Measurements from ENCODE around the gene C16orf86. TPM values are rescaled to one million over a fixed set of nuclear protein-coding genes. Genes with fewer than 3 reads are reported as not detected.

C16orf86 gene
- total RNA-seq, 1 experiment from 2014 or later = not detected

GRCh38 chr16:67713647-67714273 lies 47.1 kb downstream of the C16orf86 start:
- in situ Hi-C loops (cut with HindIII; ENCODE audit: low sequenced_read_pairs) = no loop called here
- DNase-seq (ENCODE audit: low spot score) = no peak

GRCh38 chr16:67714522-67714921 lies 47.9 kb downstream of the C16orf86 start:
- DNase-seq (ENCODE audit: low spot score) = no peak
- in situ Hi-C loops (cut with HindIII; ENCODE audit: low sequenced_read_pairs) = no loop called here

GRCh38 chr16:67716097-67716496 lies 49.5 kb downstream of the C16orf86 start:
- in situ Hi-C loops (cut with HindIII; ENCODE audit: low sequenced_read_pairs) = loop anchor here (5.0 kb wide), 2 partner anchors 34 to 106 kb away; no protein-coding TSS in a partner anchor
- DNase-seq (ENCODE audit: low spot score) = no peak

Other genes with a start within 250 kb of the C16orf86 start
- not detected in 2 replicates for gene HSD11B2, start 235.7 kb upstream of the C16orf86 start, total RNA-seq (2014; rRNA removed; shearing (Covaris generic))
- 91.8 and 119 TPM in 2 replicates for gene ATP6V0D1, start 185.7 kb upstream of the C16orf86 start, total RNA-seq (2014; rRNA removed; shearing (Covaris generic))
- gene AGRP, start 183.3 kb upstream of the C16orf86 start, total RNA-seq (2014; rRNA removed; shearing (Covaris generic)) = not detected in 2 replicates
- gene RIPOR1, start 138.0 kb upstream of the C16orf86 start, total RNA-seq (2014; rRNA removed; shearing (Covaris generic)) = 4.1 and 11.5 TPM in 2 replicates
- gene CTCF, start 104.3 kb upstream of the C16orf86 start, total RNA-seq (2014; rRNA removed; shearing (Covaris generic)) = 32.4 and 37.3 TPM in 2 replicates
- 4.1 and 10.7 TPM in 2 replicates for gene CARMIL2, start 21.7 kb upstream of the C16orf86 start, total RNA-seq (2014; rRNA removed; shearing (Covaris generic))
- gene ACD, start 6.6 kb upstream of the C16orf86 start, total RNA-seq (2014; rRNA removed; shearing (Covaris generic)) = 27.1 and 33.2 TPM in 2 replicates
- 6.6 and 13.5 TPM in 2 replicates for gene PARD6A, start 5.9 kb upstream of the C16orf86 start, total RNA-seq (2014; rRNA removed; shearing (Covaris generic))
- gene ENKD1, start 64 bp upstream of the C16orf86 start, total RNA-seq (2014; rRNA removed; shearing (Covaris generic)) = 2.1 and 5.6 TPM in 2 replicates
- gene GFOD2, start 52.5 kb downstream of the C16orf86 start, total RNA-seq (2014; rRNA removed; shearing (Covaris generic)) = 26.2 TPM in 2 replicates
- 3.0 and 5.9 TPM in 2 replicates for gene RANBP10, start 139.7 kb downstream of the C16orf86 start, total RNA-seq (2014; rRNA removed; shearing (Covaris generic))
- 0.49 and 0.95 TPM in 2 replicates for gene TSNAXIP1, start 140.1 kb downstream of the C16orf86 start, total RNA-seq (2014; rRNA removed; shearing (Covaris generic))
- gene THAP11, start 175.5 kb downstream of the C16orf86 start, total RNA-seq (2014; rRNA removed; shearing (Covaris generic)) = 38.6 and 50.8 TPM in 2 replicates
- gene NUTF2, start 180.1 kb downstream of the C16orf86 start, total RNA-seq (2014; rRNA removed; shearing (Covaris generic)) = 419 and 444 TPM in 2 replicates
- gene CENPT, start 180.9 kb downstream of the C16orf86 start, total RNA-seq (2014; rRNA removed; shearing (Covaris generic)) = 27.6 and 41.8 TPM in 2 replicates
- 40.0 and 80.9 TPM in 2 replicates for gene EDC4, start 206.2 kb downstream of the C16orf86 start, total RNA-seq (2014; rRNA removed; shearing (Covaris generic))
- not detected in 2 replicates for gene NRN1L, start 218.1 kb downstream of the C16orf86 start, total RNA-seq (2014; rRNA removed; shearing (Covaris generic))
- gene PSKH1, start 226.4 kb downstream of the C16orf86 start, total RNA-seq (2014; rRNA removed; shearing (Covaris generic)) = 34.4 and 40.8 TPM in 2 replicates